MM.1S (cell line): ENCODE results near the gene NT5C3A.

Experiments used
- DNase-seq: peaks from one replicate; pipeline ENCODE4 v3.0.0-alpha.2; 2015
- H2AFZ ChIP-seq: fragments of 300-600 bp; sonication (generic); 2 replicates; pipeline ENCODE4 v1.6.0; 2016; ENCODE audit warnings: antibody characterized with exemption, low read length
- H3F3A ChIP-seq: fragments of 300-600 bp; sonication (generic); 2 replicates; pipeline ENCODE4 v1.6.1; 2016; ENCODE audit warnings: mild to moderate bottlenecking, antibody characterized with exemption, low read length, moderate library complexity, mixed read lengths; ENCODE audit not compliant: insufficient read depth
- H3K27ac ChIP-seq: fragments of 300-600 bp; sonication (generic); 2 replicates; pipeline ENCODE4 v1.5.1; 2016; ENCODE audit warnings: mild to moderate bottlenecking, low read length
- H3K27me3 ChIP-seq: fragments of 300-600 bp; sonication (generic); replicated peaks from 2 replicates; pipeline ENCODE4 v1.6.0; 2016; ENCODE audit warnings: low read length; ENCODE audit not compliant: insufficient read depth
- H3K36me3 ChIP-seq: fragments of 300-600 bp; sonication (generic); replicated peaks from 2 replicates; pipeline ENCODE4 v1.6.1; 2016; ENCODE audit warnings: mild to moderate bottlenecking, low read length, mixed read lengths; ENCODE audit not compliant: insufficient read depth
- H3K4me1 ChIP-seq: fragments of 300-600 bp; sonication (generic); 2 replicates; pipeline ENCODE4 v1.6.1; 2016; ENCODE audit warnings: low read length, mixed read lengths
- H3K4me2 ChIP-seq: fragments of 300-600 bp; sonication (generic); 2 replicates; pipeline ENCODE4 v1.6.0; 2016; ENCODE audit warnings: low read depth, low read length
- H3K4me3 ChIP-seq: fragments of 300-600 bp; sonication (generic); 2 replicates; pipeline ENCODE4 v1.5.1; 2016; ENCODE audit warnings: low read length, mixed read lengths
- H3K79me2 ChIP-seq: fragments of 300-600 bp; sonication (generic); 2 replicates; pipeline ENCODE4 v1.6.1; 2016; ENCODE audit warnings: mixed run types, low read length, mixed read lengths
- H3K9ac ChIP-seq: fragments of 300-600 bp; sonication (generic); 2 replicates; pipeline ENCODE4 v1.6.1; 2016; ENCODE audit warnings: low read length, mixed read lengths
- H3K9me2 ChIP-seq: fragments of 300-600 bp; sonication (generic); replicated peaks from 2 replicates; pipeline ENCODE4 v1.6.1; 2016; ENCODE audit warnings: mild to moderate bottlenecking, low read length, mixed read lengths; ENCODE audit not compliant: insufficient read depth
- H3K9me3 ChIP-seq: fragments of 300-600 bp; sonication (generic); replicated peaks from 2 replicates; pipeline ENCODE4 v1.6.1; 2016; ENCODE audit warnings: mild to moderate bottlenecking, low read length, mixed read lengths; ENCODE audit not compliant: insufficient read depth
- H4K20me1 ChIP-seq: fragments of 300-600 bp; sonication (generic); 2 replicates; pipeline ENCODE4 v1.6.1; 2016; ENCODE audit warnings: mild to moderate bottlenecking, low read length, moderate library complexity, mixed read lengths; ENCODE audit not compliant: insufficient read depth
- CTCF ChIP-seq: fragments of 300-600 bp; sonication (generic); IDR thresholded peaks from 2 replicates; pipeline ENCODE4 v1.5.1; 2016; ENCODE audit warnings: antibody characterized with exemption, low read length, mixed read lengths
- EZH2 ChIP-seq: fragments of 300-600 bp; sonication (generic); optimal IDR thresholded peaks from 2 replicates; pipeline ENCODE3; 2017; ENCODE audit warnings: low read depth, mild to moderate bottlenecking, antibody characterized with exemption, low read length, mixed read lengths
- EZH2phosphoT487 ChIP-seq: fragments of 300-600 bp; sonication (generic); IDR thresholded peaks from 2 replicates; pipeline ENCODE4 v1.6.1; 2018; ENCODE audit warnings: antibody characterized with exemption, low read length

NT5C3A gene

GRCh38 chr7:33070831-33071230 is 8.3 kb upstream of the NT5C3A start:
- Histone ChIP-seq H3K27me3 (no peaks in the 10 kb centered on the region), H3K4me1 (no peaks in the 10 kb centered on the region), H3F3A (no peaks in the 10 kb centered on the region), H3K9me2 (no peaks in the 10 kb centered on the region), H3K27ac (no peak overlapping the region), H3K4me2 (no peak overlapping the region), H3K79me2 (no peaks in the 10 kb centered on the region), H3K4me3 (no peak overlapping the region), H3K36me3 (no peaks in the 10 kb centered on the region), H3K9ac (no peak overlapping the region), H4K20me1 (no peaks in the 10 kb centered on the region), H2AFZ (no peak overlapping the region), H3K9me3 (no peaks in the 10 kb centered on the region)
- no peak for DNase-seq
- no peak for TF ChIP-seq CTCF
- TF ChIP-seq EZH2: no peak
- TF ChIP-seq EZH2phosphoT487: no peak

- H4K20me1 ChIP-seq: no peaks in the 10 kb centered on the region
- H3F3A ChIP-seq: no peaks in the 10 kb centered on the region
- no peaks in the 10 kb centered on the region for H3K9me3 ChIP-seq
- no peaks in the 10 kb centered on the region for H3K79me2 ChIP-seq
- H3K4me3 ChIP-seq: no peak overlapping the region
- no peaks in the 10 kb centered on the region for H3K9me2 ChIP-seq
- no peaks in the 10 kb centered on the region for H3K4me1 ChIP-seq
- TF ChIP-seq EZH2 (no peak), EZH2phosphoT487 (no peak), CTCF (no peak)
- no peaks in the 10 kb centered on the region for H3K27me3 ChIP-seq
- no peaks in the 10 kb centered on the region for H3K36me3 ChIP-seq
- no peak overlapping the region for H3K9ac ChIP-seq
- DNase-seq: no peak
- H3K4me2 ChIP-seq: no peak overlapping the region
- no peak overlapping the region for H2AFZ ChIP-seq
- H3K27ac ChIP-seq: no peak overlapping the region
Measured at GRCh38 chr7:33070277-33070676, 7.7 kb upstream of the NT5C3A start.

DNA sequence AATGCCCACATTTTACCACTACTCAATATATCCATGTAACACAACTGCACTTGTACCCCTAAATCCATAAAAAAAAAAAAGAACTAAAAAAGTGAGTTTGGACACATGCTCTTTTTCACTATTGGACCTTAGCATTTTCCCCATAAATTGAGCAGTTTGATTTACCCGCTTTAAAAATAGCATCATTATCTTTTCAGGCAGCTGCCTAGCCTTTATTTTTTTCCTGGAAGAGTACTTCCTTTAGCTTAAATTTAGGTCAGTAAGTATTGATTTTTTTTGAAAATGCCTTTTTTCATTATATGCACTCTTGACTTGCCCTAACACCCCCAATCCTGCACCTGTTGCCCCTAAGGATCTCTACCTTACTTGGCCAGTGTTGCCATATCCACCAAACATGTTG is 5.3 kb upstream of the NT5C3A start:
- Histone ChIP-seq H3K36me3 (no peaks in the 10 kb centered on the region), H3K9me3 (no peaks in the 10 kb centered on the region), H3K4me3 (no peak overlapping the region), H2AFZ (no peak overlapping the region), H3K27ac (no peak overlapping the region), H3F3A (no peaks in the 10 kb centered on the region), H3K27me3 (no peaks in the 10 kb centered on the region), H3K79me2 (no peaks in the 10 kb centered on the region), H3K9ac (no peak overlapping the region), H4K20me1 (no peaks in the 10 kb centered on the region), H3K9me2 (no peaks in the 10 kb centered on the region), H3K4me1 (no peaks in the 10 kb centered on the region), H3K4me2 (no peak overlapping the region)
- DNase-seq: no peak
- TF ChIP-seq CTCF: no peak

DNA sequence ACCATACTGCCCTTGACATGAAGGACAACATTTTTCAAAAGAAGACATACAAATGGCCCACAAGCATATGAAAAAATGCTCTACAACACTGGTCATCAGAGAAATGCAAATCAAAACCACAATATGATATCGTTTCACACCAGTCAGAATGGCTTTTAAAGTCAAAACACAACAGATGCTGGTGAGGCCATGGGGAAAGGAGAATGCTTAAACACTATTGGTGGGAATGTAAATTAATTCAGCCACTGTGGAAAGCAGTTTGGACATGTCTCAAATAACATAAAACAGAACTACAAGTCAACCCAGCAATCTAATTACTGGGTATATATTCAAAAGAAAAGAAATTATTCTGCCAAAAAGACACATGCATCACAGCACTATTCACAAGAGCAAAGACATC is 4.2 kb upstream of the NT5C3A start:
- no peak overlapping the region for H3K4me3 ChIP-seq
- no peaks in the 10 kb centered on the region for H4K20me1 ChIP-seq
- H3K4me2 ChIP-seq: no peak overlapping the region
- peaks cover 7% of the 10 kb centered on the region for H3K79me2 ChIP-seq
- H3K9ac ChIP-seq: no peak overlapping the region
- H3K9me3 ChIP-seq: no peaks in the 10 kb centered on the region
- DNase-seq: no peak
- no peaks in the 10 kb centered on the region for H3F3A ChIP-seq
- no peaks in the 10 kb centered on the region for H3K9me2 ChIP-seq
- H2AFZ ChIP-seq: no peak overlapping the region
- H3K27me3 ChIP-seq: no peaks in the 10 kb centered on the region
- H3K4me1 ChIP-seq: no peaks in the 10 kb centered on the region
- H3K27ac ChIP-seq: no peak overlapping the region
- TF ChIP-seq EZH2phosphoT487 (no peak), EZH2 (no peak), CTCF (no peak)
- H3K36me3 ChIP-seq: no peaks in the 10 kb centered on the region
